ENCODE results near the gene NFKBIL1.

NFKBIL1 gene

DNA sequence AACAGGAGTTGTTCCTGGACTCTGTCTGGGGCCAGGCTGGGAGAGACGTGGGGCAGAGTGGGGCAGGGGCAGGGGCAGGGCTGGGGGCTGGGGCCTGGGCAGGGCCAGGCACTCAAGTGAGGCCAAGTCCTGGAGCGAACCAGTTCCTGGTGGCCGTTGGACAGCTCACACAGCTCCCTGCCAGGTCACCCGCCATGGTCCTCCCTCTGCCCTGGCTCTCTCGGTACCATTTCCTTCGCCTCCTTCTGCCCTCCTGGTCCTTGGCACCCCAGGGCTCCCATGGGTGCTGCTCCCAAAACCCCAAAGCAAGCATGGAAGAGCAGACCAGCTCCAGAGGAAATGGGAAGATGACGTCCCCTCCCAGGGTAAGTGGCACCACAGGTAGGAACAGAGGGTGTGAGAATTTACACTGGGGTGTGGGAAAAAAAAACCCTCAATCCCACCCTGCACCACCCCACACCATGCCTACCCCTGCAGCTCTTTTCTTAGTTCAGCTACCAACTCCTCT, 18.5 kb upstream of the NFKBIL1 start, which contains the start of gene MCCD1:
MCCD1 (plus strand) TSS at position 142 of the 508 bp plus-strand sequence; CDS start at position 195, 53 bp downstream.
- H3K9me3 ChIP-seq (ENCODE audit: control insufficient read depth in 1 of 2, low read length in 2 of 2) = no peaks in the 10 kb centered on the region
- no peak within 1 kb of the TSS for H3K4me3 ChIP-seq (ENCODE audit: low read depth in 1 of 2, low read length in 2 of 2)
- H3K36me3 ChIP-seq (ENCODE audit: control insufficient read depth in 1 of 2, insufficient read depth in 2 of 2, low read length in 2 of 2) = peaks cover 29 to 40% of the 10 kb centered on the region in 2 donors
- H3K27me3 ChIP-seq (ENCODE audit: low read depth, low read length) = no peaks in the 10 kb centered on the region
- H3K4me1 ChIP-seq (ENCODE audit: control insufficient read depth in 1 of 2, insufficient read depth in 2 of 2, low read length in 2 of 2) = no peaks in the 10 kb centered on the region
- H3K27ac ChIP-seq (ENCODE audit: low read length) = no peak within 1 kb of the TSS

DNA sequence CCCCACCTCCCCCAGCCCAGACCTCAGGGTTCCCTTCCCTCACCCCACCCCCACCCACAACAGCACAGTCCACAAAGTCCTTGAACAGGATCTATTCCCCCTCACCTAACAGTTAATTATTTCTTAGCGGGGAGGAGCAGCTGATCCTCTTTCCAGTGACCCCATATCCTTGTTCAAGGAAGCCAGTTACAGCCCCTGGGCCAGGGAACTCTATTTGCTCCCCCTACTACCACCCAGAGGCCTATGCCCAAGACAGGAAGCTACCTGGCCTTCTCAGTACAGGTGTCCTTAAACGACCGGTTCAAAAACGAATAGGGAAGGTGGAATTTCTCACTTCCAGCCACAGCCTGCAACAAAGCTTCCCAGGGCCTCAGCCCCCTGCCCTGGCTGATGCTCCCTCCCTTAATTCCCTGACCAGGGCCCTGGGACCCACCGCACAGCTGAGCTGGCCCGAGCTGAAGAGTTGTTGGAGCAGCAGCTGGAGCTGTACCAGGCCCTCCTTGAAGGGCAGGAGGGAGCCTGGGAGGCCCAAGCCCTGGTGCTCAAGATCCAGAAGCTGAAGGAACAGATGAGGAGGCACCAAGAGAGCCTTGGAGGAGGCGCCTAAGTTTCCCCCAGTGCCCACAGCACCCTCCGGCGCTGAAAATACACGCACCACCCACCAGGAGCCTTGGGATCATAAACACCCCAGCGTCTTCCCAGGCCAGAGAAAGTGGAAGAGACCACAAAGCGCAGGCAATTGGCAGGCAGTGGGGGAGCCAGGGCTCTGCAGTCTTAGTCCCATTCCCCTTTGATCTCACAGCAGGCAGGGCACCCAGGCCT, 17.9 kb upstream of the NFKBIL1 start:
- Histone ChIP-seq H3K27me3 (ENCODE audit: low read depth, low read length) (no peaks in the 10 kb centered on the region), H3K9me3 (ENCODE audit: control insufficient read depth in 1 of 2, low read length in 2 of 2) (no peaks in the 10 kb centered on the region), H3K4me1 (ENCODE audit: control insufficient read depth in 1 of 2, insufficient read depth in 2 of 2, low read length in 2 of 2) (no peaks in the 10 kb centered on the region), H3K27ac (ENCODE audit: low read length) (no peak overlapping the region), H3K36me3 (ENCODE audit: control insufficient read depth in 1 of 2, insufficient read depth in 2 of 2, low read length in 2 of 2) (peaks cover 35 to 46% of the 10 kb centered on the region in 2 donors), H3K4me3 (ENCODE audit: low read depth in 1 of 2, low read length in 2 of 2) (no peak overlapping the region)

DNA sequence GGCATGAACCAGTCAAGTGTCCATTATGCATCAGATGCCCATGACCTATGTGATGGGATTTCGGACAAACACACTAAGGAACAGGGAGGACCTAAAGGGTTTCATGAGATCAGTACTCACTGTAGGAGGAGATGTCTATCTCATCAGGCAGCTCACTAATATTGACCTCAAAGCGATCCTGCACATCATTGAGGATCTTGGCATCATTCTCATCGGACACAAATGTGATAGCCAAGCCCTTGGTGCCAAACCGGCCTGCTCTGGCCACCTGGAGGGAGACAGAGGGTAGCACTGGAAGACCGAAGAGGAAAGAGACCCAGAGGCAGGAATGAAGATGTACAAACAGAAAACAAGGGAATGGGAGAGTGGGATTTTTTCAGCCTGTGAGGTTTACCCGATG, 16.7 kb upstream of the NFKBIL1 start:
- H3K36me3 ChIP-seq (ENCODE audit: control insufficient read depth in 1 of 2, insufficient read depth in 2 of 2, low read length in 2 of 2) = peaks cover 46 to 57% of the 10 kb centered on the region in 2 donors
- no peak overlapping the region for H3K4me3 ChIP-seq (ENCODE audit: low read depth in 1 of 2, low read length in 2 of 2)
- no peaks in the 10 kb centered on the region for H3K9me3 ChIP-seq (ENCODE audit: control insufficient read depth in 1 of 2, low read length in 2 of 2)
- no peaks in the 10 kb centered on the region for H3K4me1 ChIP-seq (ENCODE audit: control insufficient read depth in 1 of 2, insufficient read depth in 2 of 2, low read length in 2 of 2)
- H3K27me3 ChIP-seq (ENCODE audit: low read depth, low read length) = no peaks in the 10 kb centered on the region
- no peak overlapping the region for H3K27ac ChIP-seq (ENCODE audit: low read length)

DNA sequence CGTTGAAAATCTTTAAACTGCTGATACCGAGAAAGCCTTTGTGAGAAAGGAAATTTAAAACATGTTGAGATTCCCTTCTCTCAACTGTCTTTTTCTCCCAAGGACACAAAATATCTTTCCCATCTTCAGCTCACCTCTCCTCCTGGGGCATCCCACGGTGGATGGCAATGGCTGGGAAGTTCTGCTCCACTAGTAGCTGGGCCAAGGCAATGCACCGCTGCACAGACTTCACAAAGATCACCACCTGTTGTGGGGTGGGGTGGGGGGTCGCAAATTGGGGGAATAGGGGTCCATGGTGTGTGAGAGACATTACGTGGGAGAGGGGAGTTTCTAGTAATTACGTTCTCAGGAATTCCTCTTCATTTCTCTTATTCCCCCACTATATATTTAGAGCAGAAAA, 16.2 kb upstream of the NFKBIL1 start:
- no peak overlapping the region for H3K4me3 ChIP-seq (ENCODE audit: low read depth in 1 of 2, low read length in 2 of 2)
- H3K27ac ChIP-seq (ENCODE audit: low read length) = no peak overlapping the region
- no peaks in the 10 kb centered on the region for H3K4me1 ChIP-seq (ENCODE audit: control insufficient read depth in 1 of 2, insufficient read depth in 2 of 2, low read length in 2 of 2)
- H3K9me3 ChIP-seq (ENCODE audit: control insufficient read depth in 1 of 2, low read length in 2 of 2) = no peaks in the 10 kb centered on the region
- H3K36me3 ChIP-seq (ENCODE audit: control insufficient read depth in 1 of 2, insufficient read depth in 2 of 2, low read length in 2 of 2) = peaks cover 51 to 62% of the 10 kb centered on the region in 2 donors
- no peaks in the 10 kb centered on the region for H3K27me3 ChIP-seq (ENCODE audit: low read depth, low read length)

DNA sequence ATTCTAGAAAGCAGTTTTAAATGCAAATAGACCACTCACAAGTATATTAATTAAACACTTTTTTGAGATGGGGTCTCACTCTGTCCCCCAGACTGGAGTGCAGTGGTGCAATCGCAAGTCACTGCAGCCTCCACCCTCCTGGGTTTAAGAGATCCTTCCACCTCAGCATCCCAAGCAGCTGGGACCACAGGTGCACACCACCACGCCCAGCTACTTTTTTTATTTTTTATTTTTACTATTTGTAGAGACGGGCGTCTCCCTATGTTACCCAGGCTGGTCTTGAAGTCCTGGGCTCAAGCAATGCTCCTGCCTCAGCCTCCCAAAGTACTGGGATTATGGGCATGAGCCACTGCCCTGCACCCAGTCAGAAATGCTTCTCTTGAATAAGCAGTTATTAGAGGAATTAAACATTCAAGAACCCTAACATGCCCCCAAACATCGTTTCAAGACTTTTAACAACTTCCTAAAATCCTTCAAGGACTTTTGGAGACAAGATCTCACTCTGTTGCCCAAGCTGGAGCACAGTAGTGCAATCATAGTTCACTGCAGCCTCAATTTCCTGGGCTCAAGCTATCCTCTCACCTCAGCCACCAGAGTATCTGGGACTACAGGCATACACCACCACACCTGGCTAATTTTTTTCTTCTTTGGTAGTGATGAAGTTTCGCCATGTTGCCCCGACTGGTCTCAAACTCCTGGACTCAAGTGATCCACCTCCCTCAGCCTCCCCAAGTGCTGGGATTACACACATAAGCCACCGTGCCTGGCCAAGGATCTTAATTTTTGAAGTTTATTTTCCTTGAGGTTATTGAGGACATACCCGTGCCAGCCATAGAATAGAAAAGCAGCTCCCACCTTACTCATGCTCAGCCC, 15.4 kb upstream of the NFKBIL1 start:
- no peak overlapping the region for H3K27ac ChIP-seq (ENCODE audit: low read length)
- H3K4me3 ChIP-seq (ENCODE audit: low read depth in 1 of 2, low read length in 2 of 2) = no peak overlapping the region
- H3K36me3 ChIP-seq (ENCODE audit: control insufficient read depth in 1 of 2, insufficient read depth in 2 of 2, low read length in 2 of 2) = peaks cover 57 to 70% of the 10 kb centered on the region in 2 donors

DNA sequence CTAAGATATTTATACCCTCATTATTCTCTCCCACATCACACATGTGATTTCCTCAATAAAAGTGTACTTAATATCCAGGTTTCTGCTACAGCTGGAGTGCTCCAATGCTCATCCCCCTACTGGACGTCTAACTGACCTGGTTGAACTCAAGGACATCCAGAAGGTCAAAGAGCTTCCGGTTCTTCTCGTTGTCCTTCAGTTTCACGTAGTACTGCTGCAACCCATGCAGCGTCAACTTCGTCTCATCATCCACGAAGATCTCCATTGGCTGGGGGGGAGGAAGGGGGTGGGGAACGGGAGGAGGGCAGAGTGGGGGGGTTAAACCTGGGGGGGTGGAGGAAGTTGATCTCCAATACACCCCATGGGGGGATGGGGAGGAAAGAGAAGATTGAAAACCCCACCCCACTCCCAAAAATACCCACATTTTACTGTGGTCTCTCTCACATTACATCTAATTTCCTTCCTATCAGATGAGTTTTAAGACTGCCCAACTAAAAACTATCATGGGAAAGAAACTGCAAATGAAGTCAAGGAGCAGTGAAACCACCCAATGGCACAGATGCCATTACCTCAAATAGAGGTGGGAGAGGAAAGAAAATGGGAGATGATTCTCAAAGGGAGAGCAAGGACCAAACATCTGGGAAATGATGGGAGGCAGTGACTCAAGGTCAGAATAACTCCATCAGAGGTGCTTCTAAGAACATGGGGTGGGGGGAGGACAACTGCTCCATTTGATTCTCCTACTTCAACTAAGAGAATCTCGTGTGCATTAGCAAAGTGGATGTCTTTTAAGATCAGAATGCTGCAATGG, 14.6 kb upstream of the NFKBIL1 start:
- Histone ChIP-seq H3K4me1 (ENCODE audit: control insufficient read depth in 1 of 2, insufficient read depth in 2 of 2, low read length in 2 of 2) (no peaks in the 10 kb centered on the region), H3K27me3 (ENCODE audit: low read depth, low read length) (no peaks in the 10 kb centered on the region), H3K9me3 (ENCODE audit: control insufficient read depth in 1 of 2, low read length in 2 of 2) (no peaks in the 10 kb centered on the region), H3K4me3 (ENCODE audit: low read depth in 1 of 2, low read length in 2 of 2) (no peak overlapping the region), H3K27ac (ENCODE audit: low read length) (no peak overlapping the region), H3K36me3 (ENCODE audit: control insufficient read depth in 1 of 2, insufficient read depth in 2 of 2, low read length in 2 of 2) (peaks cover 61 to 74% of the 10 kb centered on the region in 2 donors)

More for the DNA sequence above, 15.4 kb upstream of the NFKBIL1 start:
- H3K9me3 ChIP-seq (ENCODE audit: control insufficient read depth in 1 of 2, low read length in 2 of 2) = no peaks in the 10 kb centered on the region
- H3K4me1 ChIP-seq (ENCODE audit: control insufficient read depth in 1 of 2, insufficient read depth in 2 of 2, low read length in 2 of 2) = no peaks in the 10 kb centered on the region
- H3K27me3 ChIP-seq (ENCODE audit: low read depth, low read length) = no peaks in the 10 kb centered on the region

DNA sequence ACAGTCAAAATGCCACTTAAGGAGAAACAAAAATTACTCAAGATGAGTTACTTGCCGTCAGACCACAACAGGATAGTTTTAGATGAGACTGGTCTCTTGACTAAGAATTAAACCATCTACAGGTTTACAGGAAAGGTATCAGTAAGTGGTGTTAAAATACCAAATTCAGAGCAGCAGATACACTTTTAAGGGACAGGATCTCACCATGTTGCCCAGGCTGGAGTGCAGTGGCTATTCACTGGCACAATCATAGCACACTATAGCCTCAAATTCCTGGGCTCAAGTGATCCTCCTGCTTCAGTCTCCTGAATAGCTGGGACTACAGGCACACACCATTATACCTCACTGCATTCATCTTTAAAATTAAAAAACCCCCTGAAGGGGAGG, 14.0 kb upstream of the NFKBIL1 start:
- Histone ChIP-seq H3K9me3 (ENCODE audit: control insufficient read depth in 1 of 2, low read length in 2 of 2) (no peaks in the 10 kb centered on the region), H3K27me3 (ENCODE audit: low read depth, low read length) (no peaks in the 10 kb centered on the region), H3K4me3 (ENCODE audit: low read depth in 1 of 2, low read length in 2 of 2) (no peak overlapping the region), H3K27ac (ENCODE audit: low read length) (no peak overlapping the region), H3K36me3 (ENCODE audit: control insufficient read depth in 1 of 2, insufficient read depth in 2 of 2, low read length in 2 of 2) (peaks cover 63 to 80% of the 10 kb centered on the region in 2 donors), H3K4me1 (ENCODE audit: control insufficient read depth in 1 of 2, insufficient read depth in 2 of 2, low read length in 2 of 2) (peaks cover 0 to 2% of the 10 kb centered on the region in 2 donors)

DNA sequence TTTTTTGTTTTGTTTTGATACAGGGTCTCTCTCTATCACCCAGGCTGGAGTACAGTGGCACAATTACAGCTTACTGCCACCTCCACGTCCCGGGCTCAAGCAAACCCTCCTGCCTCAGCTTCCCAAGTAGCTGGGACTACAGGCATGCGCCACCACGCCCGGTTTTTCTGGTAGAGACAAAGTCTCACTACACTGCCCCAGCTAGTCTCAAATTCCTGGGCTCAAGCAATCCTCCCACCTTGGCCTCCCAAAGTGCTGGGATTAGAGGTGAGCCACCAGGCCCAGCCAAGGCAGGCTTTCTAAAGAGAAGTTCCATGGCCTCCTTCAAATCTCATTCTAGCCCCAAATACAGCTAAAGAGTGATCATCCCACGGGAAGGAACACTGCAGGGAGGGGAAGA, 13.4 kb upstream of the NFKBIL1 start:
- Histone ChIP-seq H3K27me3 (ENCODE audit: low read depth, low read length) (no peaks in the 10 kb centered on the region), H3K9me3 (ENCODE audit: control insufficient read depth in 1 of 2, low read length in 2 of 2) (no peaks in the 10 kb centered on the region), H3K4me3 (ENCODE audit: low read depth in 1 of 2, low read length in 2 of 2) (no peak overlapping the region), H3K36me3 (ENCODE audit: control insufficient read depth in 1 of 2, insufficient read depth in 2 of 2, low read length in 2 of 2) (peaks cover 68 to 85% of the 10 kb centered on the region in 2 donors), H3K4me1 (ENCODE audit: control insufficient read depth in 1 of 2, insufficient read depth in 2 of 2, low read length in 2 of 2) (peaks cover 5 to 8% of the 10 kb centered on the region in 2 donors), H3K27ac (ENCODE audit: low read length) (no peak overlapping the region)

DNA sequence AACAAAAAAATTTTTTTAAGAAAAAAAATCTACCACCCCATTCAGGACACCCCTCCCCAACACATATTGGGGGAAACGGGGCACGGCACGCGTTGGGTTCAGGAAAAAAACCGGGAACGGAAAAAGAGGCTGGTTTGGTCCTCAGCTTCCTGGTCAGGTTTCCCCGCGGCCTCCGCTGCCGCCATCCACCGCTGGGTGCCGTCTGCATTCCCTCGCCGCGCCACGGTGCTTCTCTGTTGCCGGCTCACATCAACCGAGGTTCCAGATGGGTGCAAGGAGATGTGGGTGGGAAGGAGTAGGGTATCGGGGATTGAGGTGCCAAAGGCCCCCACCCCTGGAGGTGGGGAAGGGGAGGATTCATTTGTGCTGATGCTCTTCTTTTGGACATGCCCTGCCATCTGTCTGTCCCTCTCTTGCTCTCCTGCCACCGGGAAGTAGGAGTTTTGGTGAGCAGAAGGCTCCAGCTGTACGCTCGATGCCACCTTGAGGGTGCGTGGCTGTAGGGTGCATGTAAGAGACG, 12.8 kb upstream of the NFKBIL1 start:
- Histone ChIP-seq H3K27me3 (ENCODE audit: low read depth, low read length) (no peaks in the 10 kb centered on the region), H3K9me3 (ENCODE audit: control insufficient read depth in 1 of 2, low read length in 2 of 2) (no peaks in the 10 kb centered on the region), H3K36me3 (ENCODE audit: control insufficient read depth in 1 of 2, insufficient read depth in 2 of 2, low read length in 2 of 2) (peaks cover 74 to 89% of the 10 kb centered on the region in 2 donors), H3K4me3 (ENCODE audit: low read depth in 1 of 2, low read length in 2 of 2) (no peak overlapping the region), H3K4me1 (ENCODE audit: control insufficient read depth in 1 of 2, insufficient read depth in 2 of 2, low read length in 2 of 2) (peaks cover 10 to 14% of the 10 kb centered on the region in 2 donors), H3K27ac (ENCODE audit: low read length) (no peak overlapping the region)

DNA sequence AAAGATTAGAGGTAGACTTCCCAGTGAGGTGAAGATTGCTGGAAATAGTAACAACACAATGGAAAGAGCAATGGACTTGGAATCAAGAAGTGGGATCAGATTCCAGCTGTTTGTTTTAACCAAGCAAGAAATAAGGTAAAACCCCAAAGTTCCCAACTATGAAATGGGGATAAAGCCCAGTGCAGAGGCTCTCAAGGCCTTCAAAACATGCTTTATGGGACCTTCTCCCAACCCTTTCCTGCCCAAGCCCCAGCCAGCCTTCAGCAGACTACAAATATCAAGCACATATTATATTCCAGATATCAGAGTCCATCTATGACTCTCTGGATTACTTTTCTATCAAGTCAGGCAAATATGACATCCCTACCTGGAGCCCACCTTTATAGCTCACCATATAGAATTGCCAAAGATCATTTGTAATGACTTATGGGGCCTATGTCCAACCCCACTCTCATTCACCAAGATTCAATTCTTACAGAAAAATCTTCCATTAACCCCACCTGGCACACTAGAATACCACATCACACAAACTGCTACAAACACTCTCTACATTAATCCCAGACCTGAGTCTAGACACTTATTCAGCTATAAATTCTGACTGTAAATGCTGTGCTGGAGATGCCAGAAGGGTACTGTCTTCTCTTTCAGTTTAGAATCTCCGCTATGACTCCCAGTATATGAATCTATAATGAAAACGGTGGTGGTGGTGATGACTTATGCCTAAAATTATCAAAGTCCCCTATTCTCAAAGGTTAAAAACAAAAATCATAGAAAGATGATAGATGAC, 11.7 kb upstream of the NFKBIL1 start:
- Histone ChIP-seq H3K4me1 (ENCODE audit: control insufficient read depth in 1 of 2, insufficient read depth in 2 of 2, low read length in 2 of 2) (peaks cover 20 to 25% of the 10 kb centered on the region in 2 donors), H3K36me3 (ENCODE audit: control insufficient read depth in 1 of 2, insufficient read depth in 2 of 2, low read length in 2 of 2) (peaks cover 67 to 84% of the 10 kb centered on the region in 2 donors), H3K27ac (ENCODE audit: low read length) (no peak overlapping the region), H3K9me3 (ENCODE audit: control insufficient read depth in 1 of 2, low read length in 2 of 2) (no peaks in the 10 kb centered on the region), H3K4me3 (ENCODE audit: low read depth in 1 of 2, low read length in 2 of 2) (no peak overlapping the region), H3K27me3 (ENCODE audit: low read depth, low read length) (no peaks in the 10 kb centered on the region)

Data from muscle layer of duodenum (tissue), 2 donors.